Sciatic nerve (tissue), 2 donors: Measurements from ENCODE around the gene GPER1. TPM values are rescaled to one million over a fixed set of nuclear protein-coding genes. Genes with fewer than 3 reads are reported as not detected.
"Not testable (repeated sequence)": the region's sequence is repeated elsewhere in the genome, so short reads cannot be mapped to it uniquely, and the experiment has no call there.

Experiments used
- ATAC-seq: fragments of 200-7000 bp; cut with Tn5 transposase; one replicate; pipeline ENCODE4 v1.9.1; 2020; ENCODE audit warnings: mild to moderate bottlenecking, moderate library complexity
- DNase-seq: peaks from one replicate; pipeline ENCODE4 v3.0.0-alpha.2; 2020; ENCODE audit warnings: low spot score
- intact Hi-C: fragments of 100-400 bp; cut with DNase I; formaldehyde crosslinking; loops from one replicate; pipeline ENCODE4 v1.14.2; 2022
- total RNA-seq: library from RNA; stranded (reverse); fragmentation: NEBNext Ultra II Directional; extraction: Animal tissue kit (Norgen Biotek cat#: 25700); gene quantifications from one replicate; pipeline ENCODE4 v1.2.1, GENCODE V29; 2021
- donor health status: DM: no; HTN: no; CAD: no.
- donor health status: DM: no; HTN: no; CAD: no.

GPER1 gene
- total RNA-seq, 1 donor from 2014 or later = 11.1 TPM

DNA sequence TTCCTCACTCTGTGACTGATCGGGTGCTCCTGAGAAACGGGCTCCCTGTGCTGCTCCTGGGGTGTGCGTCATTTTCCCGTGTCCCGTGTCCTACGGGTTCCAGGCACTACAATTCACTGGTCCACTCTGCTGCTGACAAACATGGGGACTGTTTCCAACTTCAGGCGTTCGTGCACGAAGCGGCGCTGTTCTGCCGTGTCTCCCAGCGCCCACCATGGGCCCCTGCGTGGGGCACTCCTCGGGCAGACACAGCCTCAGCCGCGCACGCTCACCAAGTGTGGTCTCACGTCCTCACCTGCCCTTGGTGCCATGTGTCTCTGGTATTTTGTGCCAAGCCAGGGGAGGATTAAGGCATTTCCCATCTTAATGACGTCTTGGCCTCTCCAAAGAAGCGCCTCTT lies 24.6 kb upstream of the GPER1 start:
- DNase-seq = no peak
- intact Hi-C loops = no loop called here
- ATAC-seq = no peak

- no peak for DNase-seq
- ATAC-seq = no peak
- intact Hi-C loops = loop anchor here (2.0 kb wide), 1 partner anchor 70 kb away; no protein-coding TSS in a partner anchor
Measured at GRCh38 chr7:1064581-1064980, 23.3 kb upstream of the GPER1 start.

GRCh38 chr7:1065263-1065584 lies 22.7 kb upstream of the GPER1 start:
- ATAC-seq = no peak
- intact Hi-C loops = loop anchor here (2.0 kb wide), 1 partner anchor 70 kb away; no protein-coding TSS in a partner anchor
- no peak for DNase-seq

GRCh38 chr7:1065585-1066241 lies 22.2 kb upstream of the GPER1 start:
- intact Hi-C loops = loop anchor here (2.0 kb wide), 1 partner anchor 71 kb away; no protein-coding TSS in a partner anchor
- DNase-seq = peak; percentile 91
- ATAC-seq = peak; percentile 93

DNA sequence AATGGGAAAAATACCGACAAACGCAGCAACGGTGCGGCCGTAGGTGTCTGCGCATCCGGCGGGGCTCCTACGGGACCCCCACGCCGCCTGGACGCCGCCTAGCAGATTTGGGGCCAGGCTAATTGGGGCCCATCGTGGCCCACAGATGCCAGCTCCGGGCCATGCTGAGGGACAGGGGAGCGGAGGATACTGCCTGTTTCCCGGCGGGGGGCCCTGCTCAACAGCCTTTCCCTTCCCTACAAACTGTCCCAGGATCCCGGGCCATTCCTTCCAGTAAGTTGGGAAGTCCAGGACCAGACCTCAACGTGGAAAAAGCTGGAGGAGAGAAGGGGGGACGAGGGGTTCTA lies 21.7 kb upstream of the GPER1 start:
- no peak for DNase-seq
- peak; percentile 23 for ATAC-seq
- intact Hi-C loops = no loop called here

- intact Hi-C loops = no loop called here
- ATAC-seq (no peak), DNase-seq (no peak)
Measured at GRCh38 chr7:1068013-1068412, 19.9 kb upstream of the GPER1 start.

DNA sequence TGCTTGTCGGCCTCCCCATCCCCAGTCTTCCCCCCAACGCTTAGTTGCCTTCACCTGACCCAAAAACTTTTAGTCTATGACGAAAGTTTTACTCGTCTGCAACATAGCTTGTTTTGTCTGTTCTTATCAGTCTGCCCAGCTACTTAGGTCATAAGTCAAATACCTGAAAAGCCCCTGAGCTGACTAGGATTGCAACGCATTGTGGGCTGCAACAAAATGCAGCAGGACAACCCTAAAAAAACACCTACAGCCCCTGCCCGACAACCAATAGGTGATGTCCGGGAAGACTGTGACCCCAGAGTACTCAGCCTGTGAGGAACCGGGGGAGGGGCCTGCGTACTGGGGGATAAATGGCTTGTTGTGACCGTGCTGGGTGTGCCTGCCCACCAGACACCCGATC lies 19.3 kb upstream of the GPER1 start:
- intact Hi-C loops = no loop called here
- ATAC-seq = no peak
- no peak for DNase-seq

GRCh38 chr7:1070544-1071011 lies 17.3 kb upstream of the GPER1 start:
- DNase-seq = no peak
- ATAC-seq = no peak
- intact Hi-C loops = no loop called here

DNA sequence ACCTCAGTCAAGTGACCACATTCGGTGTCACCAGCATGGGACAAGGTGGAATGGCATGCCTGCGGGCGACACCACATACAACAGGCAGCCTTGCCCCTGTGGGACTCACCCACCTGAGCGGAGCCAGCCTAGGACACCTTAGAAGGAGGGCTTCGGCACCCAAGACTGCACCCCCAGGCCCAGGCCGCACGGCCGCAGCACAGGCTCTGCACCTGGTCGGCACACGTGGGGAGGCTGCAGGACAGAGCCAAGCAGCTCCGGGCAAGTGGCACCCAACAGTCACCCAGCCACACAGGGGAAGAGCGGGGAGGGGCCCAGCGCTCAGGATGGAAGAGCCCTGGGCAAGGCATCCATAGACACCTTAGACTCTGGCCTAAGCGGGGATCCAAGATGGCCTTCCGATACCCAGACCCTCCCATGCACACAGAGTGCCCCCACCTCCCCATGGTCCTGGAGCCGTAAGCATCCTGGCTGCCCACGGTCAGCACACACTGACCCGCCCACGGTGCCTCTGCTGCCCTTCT lies 16.1 kb upstream of the GPER1 start:
- ATAC-seq = no peak
- intact Hi-C loops = no loop called here
- no peak for DNase-seq

DNA sequence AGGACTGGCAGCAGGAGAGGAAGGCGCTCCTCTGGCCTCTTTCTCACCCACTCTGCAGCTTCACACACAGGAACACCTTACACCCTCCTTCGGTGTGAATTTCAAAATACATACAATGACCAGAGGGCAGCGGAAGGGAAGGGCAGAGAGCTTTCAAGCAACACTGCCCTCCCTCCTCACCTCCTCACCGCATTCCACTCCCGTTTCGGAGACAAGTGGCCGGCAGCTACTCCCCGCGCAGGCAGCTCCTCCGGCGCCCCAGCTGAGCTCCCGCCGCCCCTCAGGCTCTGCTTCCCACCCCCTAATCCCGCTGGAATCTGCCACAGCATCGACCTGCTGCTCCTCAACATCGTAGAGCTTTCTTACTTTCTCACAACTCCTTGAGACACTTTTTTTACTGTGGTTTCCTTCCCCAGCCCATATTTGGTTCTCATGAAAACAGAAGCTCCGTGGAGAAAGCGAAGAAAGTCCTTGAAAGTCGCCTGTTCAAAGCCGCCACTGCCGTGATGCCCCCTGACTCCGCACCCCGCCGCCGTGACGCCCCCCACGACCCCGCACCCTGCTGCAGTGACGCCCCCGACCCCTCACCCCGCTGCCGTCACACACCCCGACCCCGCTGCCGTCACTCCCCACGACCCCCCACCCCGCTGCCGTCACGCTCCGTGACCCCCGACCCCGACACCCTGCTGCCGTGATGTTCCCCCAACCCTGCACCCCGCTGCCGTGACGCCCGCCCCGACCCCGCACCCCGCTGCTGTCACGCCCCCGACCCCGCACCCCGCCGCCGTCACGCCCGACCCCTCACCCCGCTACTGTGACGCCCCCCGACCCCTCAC lies 14.6 kb upstream of the GPER1 start:
- intact Hi-C loops = no loop called here
- DNase-seq (no peak), ATAC-seq (no peak)

DNA sequence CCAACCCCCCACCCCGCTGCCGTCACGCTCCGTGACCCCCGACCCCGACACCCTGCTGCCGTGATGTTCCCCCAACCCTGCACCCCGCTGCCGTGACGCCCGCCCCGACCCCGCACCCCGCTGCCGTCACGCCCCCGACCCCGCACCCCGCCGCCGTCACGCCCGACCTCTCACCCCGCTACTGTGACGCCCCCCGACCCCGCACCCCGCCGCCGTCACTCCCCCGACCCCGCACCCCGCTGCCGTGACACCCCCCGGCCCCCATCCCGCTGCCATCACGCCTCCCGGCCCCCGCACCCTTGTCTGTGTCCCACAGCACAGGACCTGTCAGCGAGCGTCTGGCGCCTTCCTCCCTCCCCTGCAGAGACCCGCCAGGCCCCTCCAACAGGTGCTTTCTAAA lies 13.9 kb upstream of the GPER1 start:
- DNase-seq, intact Hi-C loops, ATAC-seq: not testable (repeated sequence)

DNA sequence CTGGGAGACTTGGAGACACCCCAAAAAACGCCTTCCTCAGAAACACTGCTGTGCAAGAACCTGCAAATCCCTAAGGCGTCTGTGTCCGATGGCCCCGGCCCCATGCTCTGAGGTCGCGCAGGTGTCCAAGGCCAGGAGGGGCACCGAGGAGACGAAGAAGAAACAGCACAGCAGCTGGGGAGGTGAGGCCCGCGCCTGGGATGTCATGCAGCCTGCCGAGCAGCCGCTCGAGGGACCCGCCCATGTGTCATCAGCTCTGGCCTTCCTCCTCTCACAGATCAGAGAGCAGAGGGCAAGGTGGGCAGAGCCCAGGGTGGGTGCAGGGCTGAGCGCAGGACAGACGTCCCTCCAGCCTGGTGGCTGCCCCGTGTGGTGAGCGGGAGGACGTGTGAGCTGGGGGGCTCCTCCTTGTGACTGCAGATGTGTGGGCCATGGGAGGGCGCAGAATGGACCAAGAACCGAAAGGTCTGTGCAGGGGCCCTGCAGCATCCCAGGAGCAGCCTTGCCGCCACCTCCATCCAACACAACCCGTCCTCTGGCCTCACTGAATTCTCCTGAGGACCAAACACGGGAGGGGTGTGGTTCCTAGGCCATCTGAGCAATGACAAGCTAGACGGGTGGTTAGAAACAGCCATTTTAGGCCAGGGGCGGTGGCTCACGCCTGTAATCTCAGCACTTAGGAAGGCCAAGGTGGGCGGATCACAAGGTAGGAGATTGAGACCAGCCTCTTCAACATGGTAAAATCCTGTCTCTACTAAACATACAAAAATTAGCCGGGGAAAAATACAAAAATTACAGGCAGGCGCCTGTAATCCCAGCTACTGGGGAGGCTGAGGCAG lies 13.1 kb upstream of the GPER1 start:
- intact Hi-C loops = no loop called here
- DNase-seq (no peak), ATAC-seq (no peak)

DNA sequence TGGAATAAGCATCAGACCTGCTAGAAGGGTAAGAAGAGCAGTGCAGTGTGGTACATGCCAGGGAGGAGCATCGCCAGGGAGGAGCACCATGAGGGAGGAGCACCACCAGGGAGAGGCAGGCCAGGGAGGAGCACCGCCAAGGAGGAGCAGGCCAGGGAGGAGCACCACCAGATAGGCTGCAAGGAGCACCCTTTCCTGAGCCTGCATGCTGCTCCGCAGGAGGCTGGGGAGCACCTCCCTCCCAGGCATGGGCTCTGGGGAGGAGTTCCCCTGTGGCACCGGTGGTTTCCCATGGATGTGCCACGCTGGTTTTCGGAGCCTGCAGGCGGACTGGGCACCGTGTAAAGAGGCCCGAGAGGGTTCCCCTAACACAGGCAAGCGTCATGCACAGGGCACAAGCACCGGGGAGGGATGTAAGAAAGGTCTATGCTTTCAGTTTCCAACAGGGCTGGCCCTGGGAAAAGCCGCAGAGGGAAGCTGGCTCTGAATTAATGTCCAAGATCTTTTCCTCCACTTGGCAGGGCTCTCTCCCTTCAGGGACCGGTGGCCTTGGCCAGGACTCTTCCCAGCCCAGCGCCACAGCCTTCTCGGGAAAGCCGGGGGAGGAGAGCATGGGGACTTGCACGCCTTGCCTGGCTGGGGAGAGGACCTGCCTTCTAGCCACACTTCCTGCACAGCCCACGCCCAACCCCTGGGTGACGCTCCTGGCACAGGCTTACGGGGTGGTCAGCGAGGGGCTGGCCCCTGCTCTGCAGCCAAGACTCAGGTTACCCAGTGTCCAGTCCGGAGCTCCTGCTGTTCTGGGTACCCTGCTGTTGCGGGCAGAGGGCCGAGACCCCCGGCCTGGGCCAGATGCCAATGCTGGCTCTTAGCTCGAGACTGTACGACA lies 11.5 kb upstream of the GPER1 start:
- intact Hi-C loops = no loop called here
- DNase-seq = no peak
- ATAC-seq = peak; percentile 64

DNA sequence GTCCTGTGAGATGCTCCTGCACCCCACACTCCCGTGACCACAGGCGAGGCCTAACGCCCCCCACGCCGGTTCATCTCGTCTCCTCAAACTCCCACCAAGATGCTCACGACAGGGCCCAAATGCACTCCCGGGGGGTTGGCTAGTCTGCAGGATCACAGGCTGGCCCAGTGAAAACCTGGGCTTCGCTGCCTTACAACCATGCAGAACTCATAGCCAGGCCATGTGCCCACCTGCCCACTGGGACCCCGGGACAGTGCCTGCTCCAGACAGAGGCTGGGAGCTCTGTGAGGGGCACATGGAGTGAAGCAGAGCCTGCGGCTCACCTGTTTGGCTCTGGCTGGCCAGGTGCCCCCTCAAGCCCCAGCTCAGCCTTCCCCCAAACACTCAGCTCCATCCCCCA lies 9.4 kb upstream of the GPER1 start:
- intact Hi-C loops = no loop called here
- ATAC-seq (no peak), DNase-seq (no peak)

DNA sequence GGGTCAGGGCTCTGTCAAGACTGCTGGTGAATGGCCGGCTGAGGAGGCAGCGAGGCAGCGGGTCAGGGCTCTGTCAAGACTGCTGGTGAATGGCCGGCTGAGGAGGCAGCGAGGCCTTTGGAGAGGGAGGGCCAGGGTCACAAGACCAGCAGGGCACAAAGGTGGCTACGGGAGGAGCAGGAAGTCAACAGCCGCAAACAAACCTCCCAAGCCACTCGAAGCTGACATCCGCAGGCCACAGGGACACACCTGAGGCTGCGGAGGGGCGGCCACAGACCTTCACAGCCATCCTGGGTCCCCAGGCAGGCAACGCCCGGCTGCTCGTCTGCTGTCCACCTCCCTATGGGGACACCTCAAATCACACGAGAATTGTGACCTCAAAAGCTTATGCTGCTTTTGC lies 8.9 kb upstream of the GPER1 start:
- DNase-seq (no peak), ATAC-seq (no peak)
- intact Hi-C loops = no loop called here

- DNase-seq = no peak
- intact Hi-C loops = no loop called here
- ATAC-seq = no peak
Measured at GRCh38 chr7:1079546-1079945, 8.4 kb upstream of the GPER1 start.

GRCh38 chr7:1080252-1080920 lies 7.5 kb upstream of the GPER1 start:
- ATAC-seq = no peak
- intact Hi-C loops = no loop called here
- DNase-seq = no peak

DNA sequence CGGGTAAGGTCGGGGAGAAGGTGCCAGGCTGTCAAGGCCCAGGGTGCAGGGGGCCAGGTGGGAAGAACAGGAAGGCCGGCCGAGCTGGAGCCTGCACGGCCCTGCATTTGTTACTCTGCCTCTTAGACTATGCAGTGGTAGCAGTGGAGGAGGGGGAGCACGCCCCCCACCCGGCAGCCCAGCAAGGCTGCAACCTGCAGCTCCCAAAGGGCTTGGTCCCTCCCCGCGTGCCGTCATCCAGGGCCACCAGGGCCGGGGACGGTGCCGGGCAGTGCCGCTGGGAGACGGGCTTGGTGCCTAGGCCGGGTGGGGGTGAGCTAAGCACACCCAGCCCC lies 7.0 kb upstream of the GPER1 start:
- no peak for DNase-seq
- no peak for ATAC-seq
- intact Hi-C loops = no loop called here
